ENCODE data around the gene ANXA6. TPM values are rescaled to one million over a fixed set of nuclear protein-coding genes. Genes with fewer than 3 reads are reported as not detected.
A peak's percentile ranks its signal among the peaks of the same experiment; 100 is the strongest.

Gene ANXA6
- total and polyA plus RNA-seq, 9 of the 15 experiments (the other 6 are each of a cell fraction or from before 2014, with no cell fraction given) = 0.70 to 13.2 (median 8.3) TPM

- TF ChIP-seq, protein P1, sequence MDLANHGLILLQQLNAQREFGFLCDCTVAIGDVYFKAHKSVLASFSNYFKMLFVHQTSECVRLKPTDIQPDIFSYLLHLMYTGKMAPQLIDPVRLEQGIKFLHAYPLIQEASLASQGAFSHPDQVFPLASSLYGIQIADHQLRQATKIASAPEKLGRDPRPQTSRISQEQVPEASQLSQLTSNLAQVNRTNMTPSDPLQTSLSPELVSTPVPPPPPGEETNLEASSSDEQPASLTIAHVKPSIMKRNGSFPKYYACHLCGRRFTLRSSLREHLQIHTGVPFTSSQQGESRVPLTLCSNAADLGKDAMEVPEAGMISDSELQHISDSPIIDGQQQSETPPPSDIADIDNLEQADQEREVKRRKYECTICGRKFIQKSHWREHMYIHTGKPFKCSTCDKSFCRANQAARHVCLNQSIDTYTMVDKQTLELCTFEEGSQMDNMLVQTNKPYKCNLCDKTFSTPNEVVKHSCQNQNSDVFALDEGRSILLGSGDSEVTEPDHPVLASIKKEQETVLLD (IDR thresholded peaks at IDR 0.05) = no peak
- TF ChIP-seq, protein P2, sequence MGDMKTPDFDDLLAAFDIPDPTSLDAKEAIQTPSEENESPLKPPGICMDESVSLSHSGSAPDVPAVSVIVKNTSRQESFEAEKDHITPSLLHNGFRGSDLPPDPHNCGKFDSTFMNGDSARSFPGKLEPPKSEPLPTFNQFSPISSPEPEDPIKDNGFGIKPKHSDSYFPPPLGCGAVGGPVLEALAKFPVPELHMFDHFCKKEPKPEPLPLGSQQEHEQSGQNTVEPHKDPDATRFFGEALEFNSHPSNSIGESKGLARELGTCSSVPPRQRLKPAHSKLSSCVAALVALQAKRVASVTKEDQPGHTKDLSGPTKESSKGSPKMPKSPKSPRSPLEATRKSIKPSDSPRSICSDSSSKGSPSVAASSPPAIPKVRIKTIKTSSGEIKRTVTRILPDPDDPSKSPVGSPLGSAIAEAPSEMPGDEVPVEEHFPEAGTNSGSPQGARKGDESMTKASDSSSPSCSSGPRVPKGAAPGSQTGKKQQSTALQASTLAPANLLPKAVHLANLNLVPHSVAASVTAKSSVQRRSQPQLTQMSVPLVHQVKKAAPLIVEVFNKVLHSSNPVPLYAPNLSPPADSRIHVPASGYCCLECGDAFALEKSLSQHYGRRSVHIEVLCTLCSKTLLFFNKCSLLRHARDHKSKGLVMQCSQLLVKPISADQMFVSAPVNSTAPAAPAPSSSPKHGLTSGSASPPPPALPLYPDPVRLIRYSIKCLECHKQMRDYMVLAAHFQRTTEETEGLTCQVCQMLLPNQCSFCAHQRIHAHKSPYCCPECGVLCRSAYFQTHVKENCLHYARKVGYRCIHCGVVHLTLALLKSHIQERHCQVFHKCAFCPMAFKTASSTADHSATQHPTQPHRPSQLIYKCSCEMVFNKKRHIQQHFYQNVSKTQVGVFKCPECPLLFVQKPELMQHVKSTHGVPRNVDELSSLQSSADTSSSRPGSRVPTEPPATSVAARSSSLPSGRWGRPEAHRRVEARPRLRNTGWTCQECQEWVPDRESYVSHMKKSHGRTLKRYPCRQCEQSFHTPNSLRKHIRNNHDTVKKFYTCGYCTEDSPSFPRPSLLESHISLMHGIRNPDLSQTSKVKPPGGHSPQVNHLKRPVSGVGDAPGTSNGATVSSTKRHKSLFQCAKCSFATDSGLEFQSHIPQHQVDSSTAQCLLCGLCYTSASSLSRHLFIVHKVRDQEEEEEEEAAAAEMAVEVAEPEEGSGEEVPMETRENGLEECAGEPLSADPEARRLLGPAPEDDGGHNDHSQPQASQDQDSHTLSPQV (IDR thresholded peaks at IDR 0.05) = 0 out of 2 replicates have a peak, but pooled peaks have one; percentile 38
- TF ChIP-seq ZNF696 (CRISPR knock-in tag; conservative IDR thresholded peaks at IDR 0.05) = no peak
- TF ChIP-seq ZNF445 (CRISPR knock-in tag; IDR thresholded peaks at IDR 0.05; ENCODE audit: low read depth) = no peak
- TF ChIP-seq SREBF1 (IDR thresholded peaks at IDR 0.05; ENCODE audit: borderline replicate concordance, low read depth, low read length) = no peak
- no peak for TF ChIP-seq ESRRB (CRISPR knock-in tag; IDR thresholded peaks at IDR 0.05; ENCODE audit: borderline replicate concordance)
- no peak for TF ChIP-seq ZNF133 (CRISPR knock-in tag; IDR thresholded peaks at IDR 0.05)
- TF ChIP-seq POLR2G (IDR thresholded peaks at IDR 0.05; ENCODE audit: low read depth, low read length) = no peak
- TF ChIP-seq MAZ (CRISPR knock-in tag; conservative IDR thresholded peaks at IDR 0.05 in 1 of 2, IDR thresholded peaks at IDR 0.05 in 1 of 2) = no peak
- TF ChIP-seq, protein P3, sequence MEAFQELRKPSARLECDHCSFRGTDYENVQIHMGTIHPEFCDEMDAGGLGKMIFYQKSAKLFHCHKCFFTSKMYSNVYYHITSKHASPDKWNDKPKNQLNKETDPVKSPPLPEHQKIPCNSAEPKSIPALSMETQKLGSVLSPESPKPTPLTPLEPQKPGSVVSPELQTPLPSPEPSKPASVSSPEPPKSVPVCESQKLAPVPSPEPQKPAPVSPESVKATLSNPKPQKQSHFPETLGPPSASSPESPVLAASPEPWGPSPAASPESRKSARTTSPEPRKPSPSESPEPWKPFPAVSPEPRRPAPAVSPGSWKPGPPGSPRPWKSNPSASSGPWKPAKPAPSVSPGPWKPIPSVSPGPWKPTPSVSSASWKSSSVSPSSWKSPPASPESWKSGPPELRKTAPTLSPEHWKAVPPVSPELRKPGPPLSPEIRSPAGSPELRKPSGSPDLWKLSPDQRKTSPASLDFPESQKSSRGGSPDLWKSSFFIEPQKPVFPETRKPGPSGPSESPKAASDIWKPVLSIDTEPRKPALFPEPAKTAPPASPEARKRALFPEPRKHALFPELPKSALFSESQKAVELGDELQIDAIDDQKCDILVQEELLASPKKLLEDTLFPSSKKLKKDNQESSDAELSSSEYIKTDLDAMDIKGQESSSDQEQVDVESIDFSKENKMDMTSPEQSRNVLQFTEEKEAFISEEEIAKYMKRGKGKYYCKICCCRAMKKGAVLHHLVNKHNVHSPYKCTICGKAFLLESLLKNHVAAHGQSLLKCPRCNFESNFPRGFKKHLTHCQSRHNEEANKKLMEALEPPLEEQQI (IDR thresholded peaks at IDR 0.05) = no peak
- TF ChIP-seq KLF13 (tag; IDR thresholded peaks at IDR 0.05; ENCODE audit: borderline replicate concordance, low read depth) = no peak
- TF ChIP-seq SMAD1 (IDR thresholded peaks at IDR 0.05; ENCODE audit: low read depth, low read length, partially characterized antibody) = peak; percentile 28
- TF ChIP-seq BRD9 (IDR thresholded peaks at IDR 0.05; ENCODE audit: low read depth, partially characterized antibody) = no peak
- no peak for TF ChIP-seq PTBP1 (IDR thresholded peaks at IDR 0.05; ENCODE audit: low read depth, low read length)
- TF ChIP-seq EGR1 (conservative IDR thresholded peaks at IDR 0.05) = 0 out of 2 replicates have a peak, but pooled peaks have one; percentile 5
- TF ChIP-seq ZNF197 (CRISPR knock-in tag; IDR thresholded peaks at IDR 0.05; ENCODE audit: low read depth) = peak; percentile 67; the same call in 1 of the 2 replicates
- TF ChIP-seq MYC (IDR thresholded peaks at IDR 0.05; ENCODE audit: low read depth, low read length) = no peak
- TF ChIP-seq MYC (CRISPR knock-in tag; IDR thresholded peaks at IDR 0.05; ENCODE audit: borderline replicate concordance, low read depth) = no peak
- TF ChIP-seq XRCC3 (IDR thresholded peaks at IDR 0.05) = no peak
- 0 out of 2 replicates have a peak, but pooled peaks have one; percentile 9 for TF ChIP-seq ZBTB9 (CRISPR knock-in tag; IDR thresholded peaks at IDR 0.05)
These were observed 56.4 kb downstream of the ANXA6 start (continued) for GRCh38 chr5:151101151-151101550.
